Measurements from ENCODE around the gene IMPDH2.
A peak's percentile ranks its signal among the peaks of the same experiment; 100 is the strongest.

- peak; percentile 79 for TF ChIP-seq CTCF (IDR thresholded peaks at IDR 0.05; ENCODE audit: insufficient read depth, low read length)
- no peak; the same call in 1 of the 2 replicates for TF ChIP-seq POLR2AphosphoS5 (IDR thresholded peaks at IDR 0.05; ENCODE audit: low read depth)
- TF ChIP-seq REST (IDR thresholded peaks at IDR 0.05; ENCODE audit: insufficient replicate concordance, low read depth): no peak
- no peak for TF ChIP-seq SPI1 (IDR thresholded peaks at IDR 0.05; ENCODE audit: borderline replicate concordance, low read depth)
These were observed 15.2 kb downstream of the IMPDH2 start for GRCh38 chr3:49013738-49014660.

Measured in HL-60 (cell line).